ENCODE data around the gene ATF6. TPM values are rescaled to one million over a fixed set of nuclear protein-coding genes. Genes with fewer than 3 reads are reported as not detected.
"Not testable (repeated sequence)": the region's sequence is repeated elsewhere in the genome, so short reads cannot be mapped to it uniquely, and the experiment has no call there.

ATF6 gene
- total RNA-seq = 10 to 100 TPM; 25.5 to 26.4 TPM

- Mint-ChIP-seq H3K9me3 (no peaks in the 10 kb centered on the region), H3K27me3 (no peaks in the 10 kb centered on the region), H3K4me1 (ENCODE audit: low read depth in 2 of 2) (peaks cover 28 to 41% of the 10 kb centered on the region in 2 donors), H3K4me3 (peak within 1 kb of the TSS; percentile 98), H3K27ac (peak within 1 kb of the TSS; percentile 93 to 97), H3K36me3 (peaks cover 8% of the 10 kb centered on the region)
- ATAC-seq (peak; percentile 90 to 94), DNase-seq (ENCODE audit: low spot score) (peak; percentile 84)
These were observed at the start of gene ATF6 for GRCh38 chr1:161766102-161766981. Gene ATF6 (plus strand): TSS chr1:161766320. CDS start chr1:161766361, 41 bp downstream.

- Mint-ChIP-seq H3K36me3 (no peaks in the 10 kb centered on the region), H3K4me3 (no peak overlapping the region), H3K4me1 (ENCODE audit: low read depth in 2 of 2) (peaks cover 20 to 23% of the 10 kb centered on the region in 2 donors), H3K9me3 (no peaks in the 10 kb centered on the region), H3K27ac (peak overlapping the region in 1 of 2 donors; percentile 2), H3K27me3 (peaks cover 0 to 6% of the 10 kb centered on the region in 2 donors)
- ATAC-seq (no peak), DNase-seq (ENCODE audit: low spot score) (no peak)
These were observed 47.4 kb upstream of the ATF6 start for GRCh38 chr1:161718559-161719324.

GRCh38 chr1:161719325-161719611 is 46.9 kb upstream of the ATF6 start:
- no peak for DNase-seq (ENCODE audit: low spot score)
- Mint-ChIP-seq H3K27me3 (peaks cover 0 to 6% of the 10 kb centered on the region in 2 donors), H3K4me3 (no peak overlapping the region), H3K4me1 (ENCODE audit: low read depth in 2 of 2) (peaks cover 20 to 27% of the 10 kb centered on the region in 2 donors), H3K27ac (no peak overlapping the region), H3K36me3 (no peaks in the 10 kb centered on the region), H3K9me3 (no peaks in the 10 kb centered on the region)
- no peak for ATAC-seq

GRCh38 chr1:161720422-161720821 is 45.7 kb upstream of the ATF6 start:
- H3K4me1 Mint-ChIP-seq (ENCODE audit: low read depth in 2 of 2) = peaks cover 29 to 36% of the 10 kb centered on the region in 2 donors
- no peaks in the 10 kb centered on the region for H3K36me3 Mint-ChIP-seq
- H3K27ac Mint-ChIP-seq = no peak overlapping the region
- no peaks in the 10 kb centered on the region for H3K9me3 Mint-ChIP-seq
- no peak overlapping the region for H3K4me3 Mint-ChIP-seq
- H3K27me3 Mint-ChIP-seq = peaks cover 0 to 5% of the 10 kb centered on the region in 2 donors
- DNase-seq (ENCODE audit: low spot score) = no peak
- no peak for ATAC-seq

GRCh38 chr1:161720956-161721737 is 45.0 kb upstream of the ATF6 start, which contains the start of gene FCRLB:
Gene FCRLB (plus strand): TSS chr1:161721544. CDS start chr1:161722673, 1,129 bp downstream.
- H3K4me1 Mint-ChIP-seq (ENCODE audit: low read depth in 2 of 2) = peaks cover 36 to 43% of the 10 kb centered on the region in 2 donors
- no peaks in the 10 kb centered on the region for H3K9me3 Mint-ChIP-seq
- peak within 1 kb of the TSS; percentile 9 to 34 for H3K27ac Mint-ChIP-seq
- H3K36me3 Mint-ChIP-seq = no peaks in the 10 kb centered on the region
- no peak within 1 kb of the TSS for H3K4me3 Mint-ChIP-seq
- DNase-seq (ENCODE audit: low spot score) (no peak), ATAC-seq (no peak)
- H3K27me3 Mint-ChIP-seq = peaks cover 0 to 4% of the 10 kb centered on the region in 2 donors

- H3K27ac Mint-ChIP-seq = peak overlapping the region in 1 of 2 donors; percentile 34
- no peaks in the 10 kb centered on the region for H3K9me3 Mint-ChIP-seq
- ATAC-seq = peak in 1 of 2 donors; percentile 41
- no peaks in the 10 kb centered on the region for H3K36me3 Mint-ChIP-seq
- no peak overlapping the region for H3K4me3 Mint-ChIP-seq
- H3K4me1 Mint-ChIP-seq (ENCODE audit: low read depth in 2 of 2) = peaks cover 38 to 49% of the 10 kb centered on the region in 2 donors
- no peak for DNase-seq (ENCODE audit: low spot score)
- peaks cover 0 to 4% of the 10 kb centered on the region in 2 donors for H3K27me3 Mint-ChIP-seq
These were observed 44.3 kb upstream of the ATF6 start for GRCh38 chr1:161721738-161722343.

- H3K27me3 Mint-ChIP-seq = peaks cover 0 to 2% of the 10 kb centered on the region in 2 donors
- H3K4me1 Mint-ChIP-seq (ENCODE audit: low read depth in 2 of 2) = peaks cover 39 to 49% of the 10 kb centered on the region in 2 donors
- H3K27ac Mint-ChIP-seq = no peak overlapping the region
- H3K4me3 Mint-ChIP-seq = no peak overlapping the region
- DNase-seq (ENCODE audit: low spot score) = no peak
- H3K9me3 Mint-ChIP-seq = no peaks in the 10 kb centered on the region
- ATAC-seq = no peak
- no peaks in the 10 kb centered on the region for H3K36me3 Mint-ChIP-seq
These were observed 43.7 kb upstream of the ATF6 start for GRCh38 chr1:161722406-161722805.

GRCh38 chr1:161723459-161724141 is 42.5 kb upstream of the ATF6 start:
- no peak for DNase-seq (ENCODE audit: low spot score)
- Mint-ChIP-seq H3K4me1 (ENCODE audit: low read depth in 2 of 2) (peaks cover 47 to 57% of the 10 kb centered on the region in 2 donors), H3K27me3 (peaks cover 0 to 2% of the 10 kb centered on the region in 2 donors), H3K27ac (no peak overlapping the region), H3K9me3 (no peaks in the 10 kb centered on the region), H3K36me3 (no peaks in the 10 kb centered on the region), H3K4me3 (peak overlapping the region; percentile 7)
- ATAC-seq = no peak

- not testable (repeated sequence) for H3K36me3 Mint-ChIP-seq; H3K9me3 Mint-ChIP-seq; H3K27me3 Mint-ChIP-seq; DNase-seq (ENCODE audit: low spot score); ATAC-seq
- H3K4me1 Mint-ChIP-seq (ENCODE audit: low read depth in 2 of 2) = peaks cover 59 to 70% of the 10 kb centered on the region in 2 donors
- H3K4me3 Mint-ChIP-seq = peak overlapping the region; percentile 98
- peak overlapping the region; percentile 67 to 76 for H3K27ac Mint-ChIP-seq
These were observed 40.7 kb upstream of the ATF6 start for GRCh38 chr1:161725258-161725907.

GRCh38 chr1:161725908-161726472 is 40.1 kb upstream of the ATF6 start:
- Mint-ChIP-seq H3K4me1 (ENCODE audit: low read depth in 2 of 2) (peaks cover 61 to 71% of the 10 kb centered on the region in 2 donors), H3K27ac (peak overlapping the region; percentile 67 to 76), H3K27me3 (no peaks in the 10 kb centered on the region), H3K4me3 (peak overlapping the region; percentile 98), H3K9me3 (no peaks in the 10 kb centered on the region), H3K36me3 (no peaks in the 10 kb centered on the region)
- DNase-seq (ENCODE audit: low spot score) (peak; percentile 63), ATAC-seq (peak; percentile 25 to 43)

GRCh38 chr1:161726473-161727255 is 39.5 kb upstream of the ATF6 start:
- peak overlapping the region; percentile 67 to 76 for H3K27ac Mint-ChIP-seq
- H3K4me1 Mint-ChIP-seq (ENCODE audit: low read depth in 2 of 2) = peaks cover 66 to 72% of the 10 kb centered on the region in 2 donors
- ATAC-seq = peak; percentile 83 to 88
- H3K36me3 Mint-ChIP-seq = no peaks in the 10 kb centered on the region
- peak overlapping the region; percentile 98 for H3K4me3 Mint-ChIP-seq
- H3K27me3 Mint-ChIP-seq = no peaks in the 10 kb centered on the region
- no peaks in the 10 kb centered on the region for H3K9me3 Mint-ChIP-seq
- peak; percentile 92 for DNase-seq (ENCODE audit: low spot score)
